Measurements from ENCODE around the gene CDH4. TPM values are rescaled to one million over a fixed set of nuclear protein-coding genes. Genes with fewer than 3 reads are reported as not detected.
"Not testable (repeated sequence)": the region's sequence is repeated elsewhere in the genome, so short reads cannot be mapped to it uniquely, and the experiment has no call there.

The CDH4 gene
- total RNA-seq, 1 donor from 2014 or later: 9.2 TPM

- DNase-seq (ENCODE audit: extremely low read depth, low read depth, low spot score): no peak
Observed at GRCh38 chr20:61839912-61840778, 588.1 kb downstream of the CDH4 start.

DNA sequence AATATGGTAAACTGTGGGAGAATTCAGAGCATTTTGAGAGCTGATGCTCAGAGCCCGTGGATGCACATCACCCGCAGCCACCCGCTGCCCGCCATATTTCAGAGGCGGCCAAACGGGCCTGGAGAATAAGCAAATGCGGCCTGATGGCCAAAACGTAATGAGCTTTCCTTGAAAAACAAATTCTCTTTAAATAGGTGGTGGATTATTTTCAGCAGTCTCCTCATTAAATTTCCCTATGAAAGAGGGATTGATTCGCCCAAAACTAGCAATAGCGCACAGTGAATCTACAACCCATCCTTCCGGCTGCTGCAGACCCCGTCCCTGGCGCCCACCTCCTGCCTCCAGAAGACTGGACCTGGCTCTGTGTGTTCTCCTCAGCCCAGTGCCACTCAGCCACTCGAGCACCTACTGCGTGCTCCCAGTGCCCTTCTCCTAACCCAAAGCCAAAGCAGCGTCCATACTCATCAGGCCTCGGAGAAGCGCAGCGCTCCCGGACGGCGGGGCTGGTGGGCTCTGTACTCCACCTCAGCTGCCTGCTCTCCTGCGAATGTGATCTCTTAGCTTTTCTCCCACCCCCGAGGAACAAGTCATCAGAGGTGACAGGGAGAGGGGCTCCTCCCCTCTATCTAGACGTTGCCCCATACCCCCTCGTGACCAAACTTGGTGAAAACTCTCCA lies 588.9 kb downstream of the CDH4 start:
- no peak for DNase-seq (ENCODE audit: extremely low read depth, low read depth, low spot score)

DNA sequence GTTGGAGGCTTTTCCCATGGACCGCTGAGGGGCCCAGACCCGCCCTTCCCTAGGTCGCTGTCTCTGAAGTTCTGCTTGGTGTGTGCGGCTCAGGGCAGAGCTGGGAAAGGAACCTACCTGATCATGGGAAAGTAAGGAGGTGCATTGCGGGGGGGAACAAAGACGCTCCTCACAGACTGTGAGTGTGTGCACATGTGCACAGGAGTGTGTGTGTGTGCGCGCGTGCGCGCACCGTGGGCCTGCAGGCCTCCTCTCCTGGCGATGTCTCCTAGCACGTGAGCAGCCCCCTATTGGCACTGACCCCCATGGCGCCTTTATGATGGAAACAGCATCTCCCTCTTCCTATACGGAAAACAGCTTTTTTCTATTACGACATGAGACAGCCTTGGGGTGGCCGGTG lies 589.5 kb downstream of the CDH4 start:
- DNase-seq (ENCODE audit: extremely low read depth, low read depth, low spot score): no peak

DNA sequence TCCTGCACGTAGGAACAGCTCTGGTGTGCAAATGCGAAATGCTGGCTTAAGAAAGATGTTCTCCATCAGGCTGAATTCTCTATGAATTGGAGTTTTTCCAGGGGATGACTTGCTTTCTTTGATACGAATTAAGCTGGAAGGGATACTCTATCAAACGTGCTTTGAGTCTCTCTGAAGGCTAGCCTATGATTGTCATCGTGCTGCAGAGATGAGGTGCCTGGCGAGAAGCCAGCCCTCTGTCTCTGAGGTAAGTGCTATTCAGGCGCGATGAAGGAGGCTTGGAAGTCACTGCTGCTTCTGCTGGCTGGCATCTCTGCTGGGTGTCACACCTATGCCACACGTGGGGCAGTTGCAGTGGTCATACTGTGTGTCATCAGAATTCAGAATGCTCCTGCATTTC lies 589.9 kb downstream of the CDH4 start:
- no peak for DNase-seq (ENCODE audit: extremely low read depth, low read depth, low spot score)

DNA sequence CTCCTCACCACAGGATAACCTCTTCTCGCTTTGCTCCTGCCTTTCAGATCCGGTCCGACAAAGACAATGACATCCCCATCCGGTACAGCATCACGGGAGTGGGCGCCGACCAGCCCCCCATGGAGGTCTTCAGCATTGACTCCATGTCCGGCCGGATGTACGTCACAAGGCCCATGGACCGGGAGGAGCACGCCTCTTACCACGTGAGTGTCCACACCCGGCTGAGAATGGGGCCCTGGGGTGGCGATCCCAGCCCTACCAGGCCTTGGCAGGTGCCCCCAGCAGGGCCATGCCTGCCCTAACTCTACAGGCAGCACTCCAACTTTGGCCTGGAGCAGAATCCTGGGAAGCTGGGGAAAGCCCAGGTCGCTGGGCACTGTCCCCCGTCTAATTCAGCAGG lies 592.6 kb downstream of the CDH4 start:
- DNase-seq (ENCODE audit: extremely low read depth, low read depth, low spot score): no peak

DNA sequence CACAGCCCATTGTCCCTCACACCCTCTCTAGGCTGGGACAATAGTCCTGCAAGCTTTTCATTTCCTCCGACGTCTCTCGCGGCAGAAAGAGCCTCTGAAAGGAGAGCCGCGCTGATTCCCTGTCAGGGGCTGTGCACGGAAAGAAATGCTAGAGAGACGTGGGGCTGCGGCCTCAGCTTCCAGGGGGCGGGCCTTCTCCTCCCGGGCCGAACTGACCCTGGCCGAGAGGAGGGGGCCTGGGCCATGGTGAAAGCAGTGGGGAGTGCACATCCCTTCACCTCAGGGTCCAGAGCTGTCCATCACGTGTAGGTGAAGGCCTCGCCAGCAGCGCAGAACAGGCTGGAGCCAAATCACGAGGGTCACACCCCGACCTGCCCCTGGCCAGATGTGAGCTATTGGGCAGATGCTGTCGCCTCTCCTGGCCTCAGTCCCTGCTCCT lies 593.2 kb downstream of the CDH4 start:
- DNase-seq (ENCODE audit: extremely low read depth, low read depth, low spot score): no peak

DNA sequence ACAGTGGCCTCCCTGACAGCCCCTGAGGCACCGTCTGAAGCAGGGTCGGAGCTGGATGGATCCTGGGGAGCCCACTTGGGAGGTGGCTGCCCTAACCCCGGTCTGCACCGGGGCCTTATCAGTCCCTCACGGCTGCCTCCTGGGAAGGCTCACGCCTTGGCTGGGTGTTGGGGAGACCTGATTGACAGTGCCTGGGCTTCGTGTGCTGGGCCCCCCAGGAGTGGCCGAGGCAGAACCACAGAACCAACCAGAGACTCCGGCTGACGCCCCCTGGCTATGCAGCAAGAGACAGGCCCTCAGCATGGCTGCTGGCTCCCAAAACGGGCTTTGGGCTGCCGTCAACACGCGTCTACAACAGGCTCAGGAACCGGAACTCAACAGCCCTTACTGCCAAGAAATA lies 594.0 kb downstream of the CDH4 start:
- DNase-seq (ENCODE audit: extremely low read depth, low read depth, low spot score): no peak

GRCh38 chr20:61846741-61847419 lies 594.8 kb downstream of the CDH4 start:
- DNase-seq (ENCODE audit: extremely low read depth, low read depth, low spot score): no peak

DNA sequence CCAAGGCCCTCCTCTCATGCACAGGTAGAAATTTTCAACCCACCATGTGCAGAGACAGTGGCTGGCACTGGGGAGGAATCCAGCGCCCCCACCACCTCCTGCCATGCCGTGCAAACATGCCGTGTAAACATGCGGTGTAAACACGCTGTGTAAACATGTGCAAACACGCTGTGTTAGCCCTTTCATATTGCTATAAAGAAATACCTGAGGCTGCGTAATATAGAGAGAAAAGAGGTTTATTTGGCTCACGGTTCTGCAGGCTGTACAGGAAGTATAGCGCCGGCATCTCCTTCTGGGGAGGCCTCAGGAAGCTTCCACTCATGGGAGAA lies 595.3 kb downstream of the CDH4 start:
- DNase-seq (ENCODE audit: extremely low read depth, low read depth, low spot score): no peak

DNA sequence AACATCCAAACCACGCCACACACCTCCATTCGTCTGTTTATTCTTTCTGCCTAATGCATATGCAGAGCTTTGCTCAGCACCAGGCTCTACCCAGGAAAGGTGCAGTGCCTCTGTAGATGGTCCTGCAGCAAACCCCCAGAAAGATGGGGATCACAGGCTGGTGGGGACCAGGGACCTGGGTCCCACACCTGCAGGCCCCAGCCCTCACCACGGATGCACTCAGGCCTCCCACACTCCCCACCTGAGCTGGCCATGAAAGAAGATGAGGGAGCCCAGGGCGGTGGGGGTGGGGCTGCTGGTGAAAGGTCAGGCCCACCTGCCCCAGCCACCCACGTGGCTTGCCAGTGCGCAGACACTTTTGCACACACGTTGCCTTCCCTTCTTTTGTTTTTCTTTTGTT lies 595.9 kb downstream of the CDH4 start:
- no peak for DNase-seq (ENCODE audit: extremely low read depth, low read depth, low spot score)

GRCh38 chr20:61848851-61849250 lies 596.8 kb downstream of the CDH4 start:
- DNase-seq (ENCODE audit: extremely low read depth, low read depth, low spot score): no peak

GRCh38 chr20:61849376-61849775 lies 597.3 kb downstream of the CDH4 start:
- DNase-seq (ENCODE audit: extremely low read depth, low read depth, low spot score): no peak

- DNase-seq (ENCODE audit: extremely low read depth, low read depth, low spot score): no peak
Observed at GRCh38 chr20:61849822-61850221, 597.8 kb downstream of the CDH4 start.

DNA sequence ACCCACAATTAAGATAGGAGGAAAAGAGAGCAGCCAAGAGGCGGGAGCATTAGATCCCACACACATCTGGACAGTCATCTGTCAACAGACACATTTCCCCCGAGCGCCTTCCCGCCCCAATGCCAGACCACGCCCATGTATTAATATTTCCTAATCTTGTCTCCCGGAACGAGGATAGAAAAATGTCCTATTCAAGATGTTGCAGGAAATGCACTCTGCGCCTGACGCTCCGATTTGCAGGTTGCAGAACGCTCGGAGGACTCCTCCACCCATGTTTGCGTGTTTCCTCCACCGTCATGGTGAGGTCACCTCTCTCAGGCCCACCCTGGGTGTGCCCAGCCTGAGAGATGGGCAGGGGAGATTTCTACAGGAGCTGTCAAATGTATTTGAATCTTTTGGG lies 598.4 kb downstream of the CDH4 start:
- no peak for DNase-seq (ENCODE audit: extremely low read depth, low read depth, low spot score)

DNA sequence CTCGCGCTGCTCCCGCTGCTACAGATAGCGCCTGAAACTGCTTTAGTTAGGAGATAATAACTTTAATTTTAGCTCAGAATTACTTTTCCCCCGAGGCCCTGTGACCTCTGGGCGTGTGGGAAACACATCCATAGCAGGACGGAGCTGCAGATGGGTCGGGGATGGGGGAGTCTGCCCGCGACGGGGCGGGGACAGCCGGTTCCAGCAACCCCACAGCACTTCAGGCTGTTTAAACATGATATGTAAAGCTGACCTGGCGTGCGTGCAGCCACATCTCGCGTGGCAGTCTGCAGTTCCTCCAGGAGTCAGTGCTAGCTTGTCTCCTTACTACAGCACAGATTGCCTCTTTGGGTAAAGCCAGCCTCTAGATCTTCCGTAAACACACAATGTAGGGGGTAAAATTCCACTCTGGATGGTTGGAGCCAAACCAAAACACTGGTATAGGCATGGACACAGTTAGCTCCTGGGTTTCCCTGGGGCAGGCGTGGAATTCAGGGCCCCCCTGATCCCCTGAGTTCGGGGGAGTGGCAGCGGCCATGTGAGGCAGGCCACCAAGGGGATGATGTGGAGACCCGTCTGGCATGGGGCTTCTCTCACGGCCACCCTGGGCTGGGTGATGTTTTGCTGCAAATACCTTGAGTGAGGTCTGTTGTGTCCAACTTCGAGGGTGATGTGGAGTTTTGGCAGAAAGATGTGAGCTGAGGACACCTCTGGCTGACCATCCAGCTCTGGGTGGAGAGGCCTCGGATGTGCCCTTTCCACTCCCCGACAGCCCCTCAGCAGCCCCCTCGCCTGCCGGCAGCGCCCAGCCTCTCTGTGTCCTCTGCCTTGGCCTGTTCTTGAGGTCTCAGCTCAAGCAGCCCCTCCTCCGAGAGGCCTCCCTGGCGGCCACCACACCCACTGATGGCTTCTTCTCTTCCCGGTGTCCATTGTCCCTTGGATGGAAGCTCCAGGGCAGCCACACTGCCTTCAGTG lies 599.2 kb downstream of the CDH4 start:
- no peak for DNase-seq (ENCODE audit: extremely low read depth, low read depth, low spot score)

GRCh38 chr20:61852268-61853072 lies 600.4 kb downstream of the CDH4 start:
- no peak for DNase-seq (ENCODE audit: extremely low read depth, low read depth, low spot score)

- no peak for DNase-seq (ENCODE audit: extremely low read depth, low read depth, low spot score)
Observed at GRCh38 chr20:61853073-61854005, 601.3 kb downstream of the CDH4 start.

DNA sequence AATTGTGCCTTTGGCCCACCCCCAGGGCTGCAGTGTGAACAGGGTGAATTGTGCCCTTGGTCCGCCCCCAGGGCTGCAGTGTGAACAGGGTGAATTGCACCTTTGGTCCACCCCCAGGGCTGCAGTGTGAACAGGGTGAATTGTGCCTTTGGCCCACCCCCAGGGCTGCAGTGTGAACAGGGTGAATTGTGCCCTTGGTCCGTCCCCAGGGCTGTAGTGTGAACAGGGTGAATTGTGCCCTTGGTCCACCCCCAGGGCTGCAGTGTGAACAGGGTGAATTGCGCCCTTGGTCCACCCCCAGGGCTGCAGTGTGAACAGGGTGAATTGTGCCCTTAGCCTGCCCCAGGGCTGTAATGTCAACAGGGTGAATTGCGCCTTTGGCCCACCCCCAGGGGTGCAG lies 602.5 kb downstream of the CDH4 start:
- not testable (repeated sequence) for DNase-seq (ENCODE audit: extremely low read depth, low read depth, low spot score)

GRCh38 chr20:61855286-61855685 lies 603.2 kb downstream of the CDH4 start:
- DNase-seq (ENCODE audit: extremely low read depth, low read depth, low spot score): no peak

All from glomerular endothelial cell (primary cell).